Activated CD4-positive, CD25-positive, alpha-beta regulatory T cell (primary cell): Measurements from ENCODE around the gene SLC52A3.
"Not testable (repeated sequence)": the region's sequence is repeated elsewhere in the genome, so short reads cannot be mapped to it uniquely, and the experiment has no call there.

Source experiments
- DNase-seq, 4 experiments: peaks; one replicate each; lab custom pipeline; 2025; lab: John Stamatoyannopoulos, UW

The SLC52A3 gene

GRCh38 chr20:768426-768978 is at the start of gene SLC52A3:
SLC52A3 (minus strand) TSS chr20:768500; CDS start chr20:765774, 2,726 bp downstream.
- no peak for DNase-seq

- DNase-seq, result peak; percentile 15 to 47 (median 30)
Observed at GRCh38 chr20:815914-816606, 47.8 kb upstream of the SLC52A3 start.

GRCh38 chr20:815226-815625 is 46.9 kb upstream of the SLC52A3 start:
- no peak for DNase-seq

GRCh38 chr20:813390-813789 is 45.1 kb upstream of the SLC52A3 start:
- no peak for DNase-seq

- not testable (repeated sequence) for DNase-seq
Observed at GRCh38 chr20:812435-812814, 44.1 kb upstream of the SLC52A3 start.

- not testable (repeated sequence) for DNase-seq
Observed at GRCh38 chr20:811776-812434, 43.6 kb upstream of the SLC52A3 start.

GRCh38 chr20:805713-806112 is 37.4 kb upstream of the SLC52A3 start:
- no peak for DNase-seq

GRCh38 chr20:801678-802077 is 33.4 kb upstream of the SLC52A3 start:
- no peak for DNase-seq

GRCh38 chr20:800026-800425 is 31.7 kb upstream of the SLC52A3 start:
- DNase-seq, result not testable (repeated sequence)

- not testable (repeated sequence) for DNase-seq
Observed at GRCh38 chr20:798746-799145, 30.4 kb upstream of the SLC52A3 start.

- DNase-seq, result no peak
Observed at GRCh38 chr20:796921-797320, 28.6 kb upstream of the SLC52A3 start.

- DNase-seq, result no peak
Observed at GRCh38 chr20:792248-792647, 23.9 kb upstream of the SLC52A3 start.

GRCh38 chr20:791056-791455 is 22.8 kb upstream of the SLC52A3 start:
- no peak for DNase-seq

- no peak for DNase-seq
Observed at GRCh38 chr20:787825-788224, 19.5 kb upstream of the SLC52A3 start.

- DNase-seq, result no peak
Observed at GRCh38 chr20:779771-780170, 11.5 kb upstream of the SLC52A3 start.

- no peak for DNase-seq
Observed at GRCh38 chr20:776165-776564, 7.9 kb upstream of the SLC52A3 start.

GRCh38 chr20:775679-776135 is 7.4 kb upstream of the SLC52A3 start:
- no peak for DNase-seq

- DNase-seq, result no peak
Observed at GRCh38 chr20:774660-775057, 6.4 kb upstream of the SLC52A3 start.

GRCh38 chr20:774016-774659 is 5.8 kb upstream of the SLC52A3 start:
- no peak for DNase-seq

- DNase-seq, result no peak
Observed at GRCh38 chr20:772806-773205, 4.5 kb upstream of the SLC52A3 start.

- no peak for DNase-seq
Observed at GRCh38 chr20:771741-772464, 3.6 kb upstream of the SLC52A3 start.

GRCh38 chr20:770691-771090 is 2.4 kb upstream of the SLC52A3 start:
- DNase-seq, result no peak
